Erythroblast (primary cell): ENCODE results near the gene CCDC127.

ENCODE experiments used
- DNase-seq, 2 experiments: peaks; one replicate each; lab custom pipeline; 2025; lab: John Stamatoyannopoulos, UW
- GATA1 ChIP-seq: IDR thresholded peaks from 2 replicates; pipeline ENCODE4 v1.6.1; 2011; ENCODE audit warnings: low read depth, mild to moderate bottlenecking, control low read depth, low read length, moderate library complexity
- POLR2A ChIP-seq: IDR thresholded peaks from 2 replicates; pipeline ENCODE4 v1.6.1; 2011; ENCODE audit warnings: mild to moderate bottlenecking, low read length

CCDC127 gene

DNA sequence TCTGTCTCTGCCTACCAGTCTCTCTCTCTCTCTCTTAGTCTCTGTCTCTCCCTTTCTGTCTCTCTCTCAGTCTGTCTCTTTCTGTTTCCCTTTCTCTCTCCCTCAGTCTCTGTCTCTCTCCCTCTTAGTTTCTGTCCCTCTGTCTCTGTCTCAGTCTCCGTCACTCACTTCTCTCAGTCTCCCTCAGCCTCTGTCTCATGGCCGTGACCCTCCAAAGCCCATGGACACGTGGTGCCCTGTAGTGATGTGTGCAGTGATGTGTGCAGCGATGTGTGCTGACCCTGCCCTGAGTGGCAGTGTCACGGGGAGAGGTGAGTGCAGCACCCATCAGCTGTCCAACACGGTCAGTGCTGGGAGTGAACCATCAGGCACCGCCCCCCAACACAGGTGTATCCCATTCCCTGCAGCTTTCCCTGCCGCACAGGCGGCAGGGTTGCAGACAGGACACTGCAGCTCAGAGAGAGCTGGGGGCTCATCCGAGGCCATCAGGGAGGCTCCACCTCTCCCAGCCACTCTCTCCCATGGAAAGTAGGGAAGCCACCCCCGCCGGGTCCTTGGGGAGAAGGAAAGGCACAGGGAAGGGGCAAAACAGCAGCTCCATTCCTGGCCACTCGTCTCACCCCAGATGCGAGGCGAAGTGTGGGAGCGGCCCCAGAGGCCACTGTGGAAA, 27.5 kb downstream of the CCDC127 start:
- no peak for DNase-seq
- TF ChIP-seq GATA1 (no peak), POLR2A (no peak)

DNA sequence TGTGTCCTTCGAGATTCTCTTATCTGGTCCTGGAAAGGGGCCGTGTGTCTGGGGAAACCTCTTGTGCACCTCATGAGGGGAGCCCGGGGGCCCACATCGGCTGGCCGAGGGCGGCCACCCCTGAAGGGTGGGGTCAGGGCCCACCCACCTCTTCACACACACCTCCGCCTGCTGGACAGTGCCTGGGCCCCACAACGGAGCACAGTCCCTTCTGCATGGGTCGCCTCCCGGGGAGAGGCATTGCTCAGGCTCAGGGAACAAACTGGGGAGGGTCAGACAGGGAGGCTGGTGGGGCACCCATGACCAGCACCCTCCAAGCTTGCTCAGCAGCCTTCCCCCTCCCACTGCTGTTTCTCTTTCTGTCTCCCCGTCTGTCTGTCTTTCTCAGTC, 28.0 kb downstream of the CCDC127 start:
- no peak for DNase-seq
- TF ChIP-seq POLR2A (no peak), GATA1 (no peak)

DNA sequence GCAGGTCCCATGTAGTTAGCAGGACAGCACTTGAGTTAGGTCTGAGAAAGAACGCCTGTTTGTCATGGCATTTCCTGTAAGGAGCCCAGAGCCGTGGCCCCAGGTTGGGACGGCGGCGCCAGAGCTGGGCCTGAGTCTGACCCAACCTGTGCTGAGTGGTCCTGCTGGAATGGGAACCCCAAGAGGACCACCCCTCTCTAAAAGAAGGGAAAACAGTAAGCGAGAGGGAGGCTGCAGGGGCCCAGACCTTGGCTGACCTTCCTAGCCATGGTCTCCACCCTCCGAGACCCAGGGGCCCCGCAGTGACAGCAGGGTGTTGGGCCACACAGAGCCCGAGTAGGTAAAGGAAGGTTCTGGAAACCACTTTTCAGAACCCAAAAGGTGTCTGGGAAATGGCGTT, 28.5 kb downstream of the CCDC127 start:
- no peak for TF ChIP-seq GATA1

DNA sequence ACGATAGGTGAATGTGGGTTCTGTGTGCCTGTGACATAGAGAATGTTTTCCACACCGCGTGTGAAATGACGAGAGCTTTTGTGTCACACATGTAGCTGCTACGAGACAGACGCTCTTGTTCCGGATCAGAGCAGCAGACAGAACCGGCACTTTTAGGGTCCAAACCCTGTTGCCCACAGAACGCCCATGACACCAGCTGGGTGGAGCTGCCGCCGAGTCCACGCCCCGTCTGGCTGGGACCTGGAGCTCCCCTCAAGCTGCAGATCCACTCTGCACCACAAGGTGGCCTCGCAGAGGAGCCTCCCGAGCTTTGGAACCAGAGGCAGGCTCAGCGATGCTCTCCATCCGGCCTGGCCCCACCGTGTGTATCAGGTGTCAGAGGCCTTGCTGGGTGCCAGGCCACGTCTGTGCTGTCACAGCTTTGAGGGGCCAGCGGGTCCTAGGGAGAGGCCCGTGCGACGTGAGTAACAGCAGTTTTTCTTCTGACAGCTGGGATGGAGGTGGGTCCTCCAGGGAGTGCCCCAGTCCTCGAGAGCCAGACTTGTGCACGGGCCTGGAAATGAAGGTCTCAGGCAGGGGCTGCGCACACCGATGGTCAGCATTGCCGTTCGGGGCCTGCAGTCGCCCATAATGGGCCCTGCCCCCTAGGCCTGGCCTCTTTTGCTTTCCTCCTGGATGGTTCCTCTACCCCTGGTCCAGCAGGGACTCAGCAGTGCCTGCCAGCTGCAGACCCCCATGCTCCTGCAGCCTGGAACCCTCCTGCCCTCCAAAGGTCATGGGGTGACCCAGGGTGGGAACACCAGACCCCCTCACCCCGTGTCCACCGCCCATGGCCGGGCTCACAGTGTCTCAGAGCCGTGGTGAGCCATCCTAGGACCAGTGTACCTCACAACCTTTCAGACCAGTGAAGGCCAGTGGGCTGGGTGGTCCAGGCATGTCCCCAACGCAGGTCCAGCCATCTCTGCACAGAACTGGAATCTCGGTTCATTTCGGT, 29.2 kb downstream of the CCDC127 start:
- DNase-seq, result peak; percentile 80 to 90

More for the DNA sequence above, 28.5 kb downstream of the CCDC127 start:
- DNase-seq, result no peak

DNA sequence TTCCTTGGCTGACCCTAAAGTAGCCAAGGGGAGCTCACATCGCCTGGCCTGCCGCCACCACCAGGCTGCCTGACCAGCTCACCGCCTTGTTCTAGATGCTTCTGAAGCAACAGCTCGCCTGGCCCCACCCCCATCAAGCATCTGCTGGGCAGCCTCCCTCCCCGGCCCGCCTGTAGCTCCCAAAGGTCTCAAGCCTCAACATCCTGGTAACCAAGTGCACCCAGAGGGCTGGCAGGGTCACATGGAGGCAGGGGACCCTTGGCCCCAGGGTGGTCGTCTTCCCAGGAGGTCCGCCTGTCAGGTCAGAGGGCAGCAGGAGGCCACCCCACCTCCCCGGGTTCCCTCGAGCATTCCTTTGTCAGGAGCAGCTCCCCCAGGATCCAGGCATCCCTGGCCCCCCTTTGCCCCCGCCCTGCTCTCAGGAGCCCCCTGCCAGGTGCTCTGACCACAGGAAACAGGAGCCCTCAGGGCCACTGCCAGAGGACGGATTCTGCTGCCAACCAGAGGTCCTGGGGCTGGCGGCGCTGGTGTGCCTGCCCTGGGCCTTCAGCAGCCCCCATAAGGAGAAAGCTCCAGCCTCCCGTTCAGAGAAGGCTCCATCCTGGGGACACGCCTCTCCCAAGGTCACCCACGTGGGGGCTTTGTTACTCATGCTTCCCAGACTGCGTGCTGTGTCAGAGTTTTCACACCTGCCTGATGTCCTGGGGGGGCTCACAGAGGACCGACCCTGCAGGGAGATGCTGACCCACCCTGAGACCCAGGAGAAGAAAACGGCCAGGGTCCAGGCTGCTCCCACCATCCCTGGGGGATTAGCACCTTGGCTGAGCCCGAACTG, 30.1 kb downstream of the CCDC127 start:
- TF ChIP-seq POLR2A (no peak), GATA1 (no peak)

More for the DNA sequence above, 29.2 kb downstream of the CCDC127 start:
- no peak for TF ChIP-seq GATA1
- no peak for TF ChIP-seq POLR2A

DNA sequence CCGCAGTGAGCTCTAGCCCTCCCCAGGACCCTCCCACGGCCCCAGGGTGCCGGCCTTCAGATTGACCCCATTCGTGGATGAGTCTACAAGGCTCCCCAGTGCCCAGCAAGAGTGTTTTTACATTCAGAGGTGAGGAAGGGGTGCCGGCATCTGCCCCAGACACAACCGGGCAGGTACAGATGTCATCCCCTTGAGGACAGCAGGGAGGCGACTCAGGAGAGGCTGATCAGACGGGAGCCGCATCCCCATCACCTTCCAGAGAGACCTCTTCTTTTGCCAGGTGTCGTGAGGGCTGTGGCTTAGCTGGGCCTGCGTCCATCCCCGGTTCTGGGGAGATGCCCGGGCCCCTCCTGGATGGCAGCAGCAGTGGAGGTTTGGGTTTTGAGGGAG, 30.9 kb downstream of the CCDC127 start:
- TF ChIP-seq POLR2A, result no peak
- TF ChIP-seq GATA1, result no peak
- DNase-seq, result no peak

More for the DNA sequence above, 30.1 kb downstream of the CCDC127 start:
- no peak for DNase-seq

DNA sequence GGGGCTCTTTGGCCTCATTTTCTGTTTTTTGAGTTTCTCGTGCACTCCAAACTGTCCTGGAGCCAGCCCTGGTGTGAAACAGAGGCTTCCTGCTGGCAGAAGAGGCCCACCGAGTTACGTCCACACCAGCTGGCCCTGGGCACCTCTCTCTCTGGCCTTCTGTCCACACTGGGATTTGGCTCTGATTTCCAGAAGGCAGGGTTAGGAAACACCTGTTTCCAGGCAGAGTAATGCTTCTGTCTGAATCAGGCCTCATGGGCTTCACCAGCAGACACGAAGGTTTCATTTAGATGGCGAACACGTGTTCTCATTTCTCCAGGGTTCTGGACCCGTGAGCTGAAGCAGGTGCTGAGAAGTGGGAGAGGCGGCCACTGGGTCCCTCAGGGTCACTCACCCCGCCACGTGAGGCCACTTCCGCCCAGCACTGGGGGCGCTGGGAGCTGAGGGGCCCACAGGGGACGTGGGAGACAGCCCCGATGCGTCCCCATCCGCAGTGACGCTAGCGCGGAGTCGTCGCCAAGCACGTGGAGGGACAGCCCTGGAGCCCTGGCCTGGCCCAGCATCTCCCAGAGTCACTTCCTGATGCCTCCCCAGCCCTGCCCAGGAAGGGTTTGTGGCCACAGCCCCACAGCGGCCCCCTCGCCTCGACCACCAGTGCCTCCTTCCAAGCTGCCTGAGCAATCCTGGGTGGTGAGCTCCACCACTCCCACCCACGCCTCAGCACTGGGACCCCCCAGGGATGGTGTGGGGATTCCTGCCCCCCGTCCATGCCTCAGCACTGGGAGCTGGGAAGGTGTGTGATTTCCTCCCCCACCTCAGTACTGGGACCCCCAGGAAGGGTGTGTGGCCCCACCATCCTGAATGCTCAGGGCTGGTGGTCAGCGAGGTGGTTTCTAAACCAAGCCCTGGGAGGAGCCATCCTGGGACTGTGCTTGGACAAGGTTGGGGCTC, 31.6 kb downstream of the CCDC127 start:
- TF ChIP-seq GATA1 (no peak), POLR2A (no peak)

DNA sequence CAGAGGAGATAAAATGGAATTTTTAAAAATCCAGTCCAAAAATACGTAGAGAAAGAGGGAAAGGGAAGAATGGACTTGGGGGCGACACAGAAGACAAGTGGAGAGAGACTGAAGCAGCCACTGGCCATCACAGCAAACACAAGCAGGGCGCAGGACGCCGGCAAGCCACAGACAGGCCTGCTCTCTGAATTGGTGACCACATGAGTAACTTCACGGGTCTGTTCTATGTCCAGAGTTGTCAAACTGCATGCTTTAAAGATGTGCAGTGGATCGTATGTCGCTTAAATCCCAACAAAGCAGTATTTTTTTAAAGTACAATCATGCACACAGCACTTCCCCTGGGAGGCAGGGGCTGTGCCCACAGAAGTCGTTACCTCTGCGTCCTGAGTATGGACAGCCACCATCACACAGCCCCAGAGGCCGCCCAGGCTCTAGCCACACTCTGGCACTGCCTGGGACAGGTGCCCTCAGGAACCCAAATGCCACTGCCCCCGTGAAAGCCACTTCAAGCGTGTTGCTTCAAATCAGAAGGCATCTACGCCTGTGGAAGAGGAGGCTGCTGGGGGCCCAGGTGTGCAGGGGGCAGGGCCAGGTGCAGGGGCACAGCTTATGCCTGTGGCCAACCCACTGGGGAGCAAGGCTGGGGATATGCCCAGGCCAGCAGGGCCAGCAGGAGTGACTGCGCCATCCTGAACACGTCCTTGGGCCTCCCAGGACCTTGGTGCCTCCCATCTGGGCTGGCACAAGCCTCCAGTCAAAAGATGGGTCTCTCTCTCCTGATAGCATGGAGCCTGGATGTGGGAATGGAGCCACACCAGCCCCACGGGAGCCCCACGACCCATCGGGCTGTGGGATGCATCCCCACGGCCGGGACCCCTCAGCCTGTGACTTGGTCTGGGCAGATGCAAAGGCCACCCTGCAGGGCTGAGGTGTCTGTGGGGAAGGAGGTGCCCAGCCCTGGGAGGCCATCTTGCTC, 32.6 kb downstream of the CCDC127 start:
- DNase-seq, result no peak

More for the DNA sequence above, 31.6 kb downstream of the CCDC127 start:
- no peak for DNase-seq

DNA sequence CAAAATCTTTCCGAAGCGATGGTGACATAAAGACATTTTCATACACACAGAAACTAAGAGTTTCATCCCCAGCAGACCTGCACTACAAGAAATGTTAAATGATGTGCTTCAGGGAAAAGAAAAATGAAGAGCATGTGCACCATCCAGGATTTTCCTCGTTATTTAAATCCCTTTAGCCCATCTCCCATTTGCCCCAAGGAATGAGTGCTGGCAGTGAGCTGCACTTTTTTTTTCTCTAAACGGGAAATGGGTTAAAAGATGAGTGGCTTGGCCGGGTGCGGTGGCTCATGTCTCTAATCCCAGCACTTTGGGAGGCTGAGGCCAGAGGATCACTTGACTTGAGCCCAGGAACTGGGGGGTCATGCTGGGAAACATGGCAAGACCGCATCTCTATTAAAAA, 33.5 kb downstream of the CCDC127 start:
- DNase-seq, result no peak
- no peak for TF ChIP-seq POLR2A
- TF ChIP-seq GATA1, result no peak

More for the DNA sequence above, 32.6 kb downstream of the CCDC127 start:
- TF ChIP-seq POLR2A (no peak), GATA1 (no peak)

DNA sequence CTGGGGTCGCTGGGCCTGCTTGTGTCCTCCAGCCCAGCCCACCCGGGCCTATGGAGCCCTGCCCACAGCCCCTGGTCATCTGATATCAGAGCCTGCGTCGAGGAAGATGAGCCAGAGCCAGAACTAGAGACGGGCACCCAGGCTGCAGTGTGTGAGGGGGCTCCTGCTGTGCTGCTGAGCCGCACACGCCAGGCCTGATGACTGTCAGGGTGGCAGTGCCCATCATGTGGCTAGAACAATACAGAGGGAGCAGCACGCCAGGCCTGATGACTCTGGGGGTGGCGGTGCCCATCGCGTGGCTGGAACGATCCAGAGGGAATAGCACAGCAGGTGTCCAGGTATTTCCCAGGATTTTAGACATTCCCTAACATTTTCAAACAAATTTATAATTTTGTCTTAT, 35.8 kb downstream of the CCDC127 start:
- no peak for TF ChIP-seq POLR2A
- no peak for TF ChIP-seq GATA1
- no peak for DNase-seq

DNA sequence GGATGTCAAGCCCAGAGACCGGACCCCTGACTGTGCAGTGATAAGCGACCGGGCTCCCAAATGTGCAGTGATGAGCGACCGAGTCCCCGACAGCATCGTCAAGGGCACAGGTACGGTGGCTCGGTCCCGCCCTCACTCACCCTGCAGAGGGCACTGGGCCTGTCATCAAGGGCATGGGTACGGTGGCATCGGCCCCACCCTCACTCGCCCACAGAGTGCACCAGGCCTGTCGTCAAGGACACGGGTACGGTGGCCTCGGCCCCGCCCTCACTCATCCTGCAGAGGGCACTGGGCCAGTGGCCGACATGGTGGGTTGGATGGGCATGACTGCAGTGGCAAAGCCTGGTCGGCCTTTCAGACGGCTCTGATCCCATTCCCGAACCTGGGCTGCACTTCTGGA, 36.4 kb downstream of the CCDC127 start:
- no peak for DNase-seq
- TF ChIP-seq GATA1 (no peak), POLR2A (no peak)

DNA sequence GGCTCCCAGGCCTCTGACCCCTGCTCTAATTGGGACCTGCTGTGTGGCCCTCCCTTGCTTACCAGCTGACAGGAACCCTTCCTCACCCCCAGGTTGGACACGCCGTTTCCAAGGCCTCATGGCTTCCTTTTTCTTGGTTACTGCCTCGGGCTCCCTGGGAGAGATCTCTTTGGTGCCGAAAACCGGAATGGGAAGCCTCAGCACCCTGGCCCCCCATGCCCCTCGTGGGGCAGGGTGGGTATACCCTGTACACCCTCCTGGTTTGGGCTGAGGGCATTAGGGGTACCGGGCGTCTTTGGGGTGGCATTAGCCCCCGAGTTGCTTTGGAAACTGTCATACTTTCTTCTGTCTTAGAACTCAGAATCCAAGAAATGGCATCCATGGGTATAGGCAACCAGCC, 36.8 kb downstream of the CCDC127 start:
- DNase-seq, result no peak

More for the DNA sequence above, 36.8 kb downstream of the CCDC127 start:
- TF ChIP-seq POLR2A (no peak), GATA1 (no peak)
